Left renal cortex interstitium (tissue), 4 donors: ENCODE data around the gene ETFB. TPM values are rescaled to one million over a fixed set of nuclear protein-coding genes. Genes with fewer than 3 reads are reported as not detected.

ENCODE experiments used
- DNase-seq, 4 donors: peaks; one replicate each; pipeline ENCODE4 v3.0.0-alpha.2; 2013; ENCODE audit warnings: low read depth in 4 of 4, low spot score in 2 of 4, missing footprints in 1 of 4
- polyA plus RNA-seq, 4 donors: library from polyadenylated mRNA; unstranded; fragments of 120-200 nt; gene quantifications; one replicate each; pipeline ENCODE4 v1.2.1, GENCODE V29; 2013; ENCODE audit not compliant: insufficient read length in 4 of 4

ETFB gene
- polyA plus RNA-seq, 4 donors: 130 to 152 (median 143) TPM

DNA sequence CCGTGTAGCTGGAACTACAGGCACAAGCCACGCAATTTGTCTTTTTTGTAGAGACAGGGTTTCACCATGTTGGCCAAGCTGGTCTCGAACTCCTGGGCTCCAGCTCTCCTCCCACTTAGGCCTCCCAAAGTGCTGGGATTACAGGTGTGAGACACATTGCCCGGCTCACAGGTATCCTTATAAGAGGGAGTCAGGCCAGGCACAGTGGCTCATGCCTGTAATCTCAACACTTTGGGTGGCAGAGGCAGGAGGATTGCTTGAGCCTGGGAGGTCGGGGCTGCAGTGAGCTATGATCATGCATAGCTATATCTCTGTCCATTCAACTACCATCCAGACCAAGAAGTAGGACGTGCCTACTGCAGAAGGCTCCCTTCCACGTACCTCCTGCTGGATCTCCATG is 64.9 kb downstream of the ETFB start:
- DNase-seq: no peak

DNA sequence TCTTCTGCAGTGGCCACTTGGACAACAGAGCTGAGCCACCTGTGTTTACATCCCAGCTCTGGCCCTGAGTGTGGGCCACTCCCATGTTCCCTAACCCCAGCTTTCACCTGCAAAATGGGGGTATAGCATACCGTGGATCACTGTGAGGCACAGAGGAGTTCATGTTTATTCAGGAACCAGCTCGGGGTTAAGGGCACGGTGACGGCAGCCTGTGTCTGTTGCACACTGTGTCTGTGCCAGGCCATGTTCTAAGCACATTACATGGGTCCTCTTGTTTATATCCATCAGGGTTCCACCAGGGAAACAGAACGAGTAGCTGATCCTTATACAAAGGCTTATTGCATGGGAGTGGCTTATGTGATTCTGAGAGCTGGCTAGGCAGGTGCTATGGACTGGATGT is 68.8 kb downstream of the ETFB start:
- DNase-seq: no peak

DNA sequence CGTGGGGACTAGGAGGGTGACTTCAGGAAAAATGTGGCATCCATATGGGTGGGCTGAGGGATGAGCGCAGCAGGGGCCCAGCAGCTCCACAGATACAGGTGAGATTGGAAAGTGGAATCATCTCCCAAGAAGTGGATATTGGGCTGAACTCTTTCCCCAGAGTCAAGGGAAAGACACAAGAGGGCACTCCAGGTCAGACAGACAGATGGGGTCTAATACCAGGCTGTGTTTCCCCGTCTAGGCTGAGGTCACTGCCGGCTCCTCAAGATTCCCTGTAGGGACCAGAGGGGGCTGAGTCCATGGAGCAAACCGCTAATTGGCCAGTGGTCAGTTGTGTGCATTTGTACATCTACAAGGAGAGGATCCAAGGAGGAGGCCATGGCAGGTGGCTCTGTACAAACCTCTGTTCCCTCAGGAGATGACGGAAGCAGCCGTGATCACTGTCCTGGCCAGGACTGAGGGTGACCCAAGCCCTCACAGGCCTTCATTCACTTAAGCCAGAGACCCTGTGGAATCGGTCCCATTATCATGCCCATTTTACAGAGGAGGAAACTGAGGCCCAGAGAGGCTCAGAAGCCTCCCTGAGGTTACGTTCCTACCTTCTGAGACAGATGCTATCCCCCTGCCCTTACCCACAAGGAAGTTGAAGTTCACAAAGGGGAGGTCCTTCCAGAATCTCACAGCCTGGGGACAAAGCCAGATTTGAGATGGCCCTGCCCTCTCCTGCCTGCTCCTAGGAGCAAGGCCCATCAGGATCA is 69.7 kb downstream of the ETFB start:
- DNase-seq: no peak

DNA sequence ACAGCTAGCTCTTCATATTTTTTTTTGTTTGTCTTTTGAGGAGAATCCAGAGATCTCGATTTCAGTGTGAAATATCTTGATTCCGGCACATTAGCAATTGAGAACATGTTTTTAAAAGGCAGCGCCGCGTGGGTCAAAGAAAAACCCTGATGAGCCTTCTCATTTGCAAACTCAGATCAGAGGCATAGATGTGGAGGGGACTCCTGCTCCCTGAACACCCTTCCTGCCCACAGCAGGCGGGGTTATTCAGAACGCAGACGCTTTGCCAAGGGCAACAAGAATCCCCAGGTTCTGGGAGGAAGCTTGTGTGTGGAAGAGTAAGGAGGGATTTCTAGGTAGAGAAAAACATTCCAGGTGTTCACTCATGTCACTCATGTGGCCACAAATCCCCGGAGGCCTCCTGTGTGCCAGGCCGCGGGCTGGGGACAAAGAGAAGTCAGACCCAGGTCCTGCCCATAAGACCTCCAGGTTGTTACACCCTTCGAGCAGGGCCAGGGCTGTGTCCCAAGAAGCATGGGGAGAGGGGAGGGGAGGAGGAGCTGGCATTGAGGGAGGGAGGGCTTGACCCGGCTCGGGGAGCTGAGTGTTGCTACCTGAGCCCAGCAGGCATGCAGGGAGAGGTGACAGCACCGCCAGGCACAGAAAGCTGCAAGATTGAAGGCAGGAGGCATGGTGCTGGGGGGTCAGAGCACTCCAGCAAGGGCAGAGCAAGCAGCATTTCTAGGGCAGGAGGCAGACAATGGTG is 70.6 kb downstream of the ETFB start:
- DNase-seq: no peak

Other genes with a start within 250 kb of the ETFB start
- gene SIGLEC9, start 241.5 kb downstream of the ETFB start, polyA plus RNA-seq: 1 to 10 TPM in 3 of 4 donors, under 1 TPM in 1; 0.95 to 2.1 (median 1.5) TPM
- 1 to 10 TPM in 1 of 4 donors, under 1 TPM in 3; 0.52 to 1.1 (median 0.70) TPM for gene SIGLEC7, start 224.1 kb downstream of the ETFB start, polyA plus RNA-seq
- 1 to 10 TPM; 1.4 to 2.6 (median 1.6) TPM for gene CD33, start 141.3 kb downstream of the ETFB start, polyA plus RNA-seq
- not detected for gene SIGLECL1, start 115.3 kb downstream of the ETFB start, polyA plus RNA-seq
- 1 to 10 TPM; 2.9 to 4.5 (median 4.2) TPM for gene IGLON5, start 54.7 kb downstream of the ETFB start, polyA plus RNA-seq
- gene VSIG10L, start 24.2 kb downstream of the ETFB start, polyA plus RNA-seq: 1 to 10 TPM; 4.2 to 5.6 (median 4.6) TPM
- 1 to 10 TPM in 3 of 4 donors, under 1 TPM in 1; 0.99 to 2.9 (median 2.1) TPM for gene CLDND2, start 2.6 kb upstream of the ETFB start, polyA plus RNA-seq
- 1 to 10 TPM in 3 of 4 donors, under 1 TPM in 1; 0.90 to 2.7 (median 2.0) TPM for gene NKG7, start 6.3 kb upstream of the ETFB start, polyA plus RNA-seq
- gene LIM2, start 21.6 kb upstream of the ETFB start, polyA plus RNA-seq: under 1 TPM; 0.25 to 0.40 (median 0.32) TPM
- gene C19orf84, start 24.2 kb upstream of the ETFB start, polyA plus RNA-seq: under 1 TPM in 3 of 4 donors, not detected in 1; 0.10 to 0.22 (median 0.16) TPM
- 1 to 10 TPM in 2 of 4 donors, under 1 TPM in 2; 0.76 to 2.1 (median 1.2) TPM for gene SIGLEC10, start 51.3 kb upstream of the ETFB start, polyA plus RNA-seq
- under 1 TPM in 2 of 4 donors, not detected in 2; 0.04 to 0.07 TPM for gene SIGLEC8, start 92.1 kb upstream of the ETFB start, polyA plus RNA-seq
- gene CEACAM18, start 112.2 kb upstream of the ETFB start, polyA plus RNA-seq: not detected
- gene SIGLEC12, start 135.4 kb upstream of the ETFB start, polyA plus RNA-seq: under 1 TPM in 3 of 4 donors, not detected in 1; 0.07 to 0.40 (median 0.08) TPM
- gene SIGLEC6, start 165.3 kb upstream of the ETFB start, polyA plus RNA-seq: under 1 TPM; 0.10 to 0.52 (median 0.18) TPM
- gene ZNF175, start 204.9 kb upstream of the ETFB start, polyA plus RNA-seq: 10 to 100 TPM; 16.8 to 17.7 (median 17.2) TPM